ENCODE measurements around the gene GATC.

DNA sequence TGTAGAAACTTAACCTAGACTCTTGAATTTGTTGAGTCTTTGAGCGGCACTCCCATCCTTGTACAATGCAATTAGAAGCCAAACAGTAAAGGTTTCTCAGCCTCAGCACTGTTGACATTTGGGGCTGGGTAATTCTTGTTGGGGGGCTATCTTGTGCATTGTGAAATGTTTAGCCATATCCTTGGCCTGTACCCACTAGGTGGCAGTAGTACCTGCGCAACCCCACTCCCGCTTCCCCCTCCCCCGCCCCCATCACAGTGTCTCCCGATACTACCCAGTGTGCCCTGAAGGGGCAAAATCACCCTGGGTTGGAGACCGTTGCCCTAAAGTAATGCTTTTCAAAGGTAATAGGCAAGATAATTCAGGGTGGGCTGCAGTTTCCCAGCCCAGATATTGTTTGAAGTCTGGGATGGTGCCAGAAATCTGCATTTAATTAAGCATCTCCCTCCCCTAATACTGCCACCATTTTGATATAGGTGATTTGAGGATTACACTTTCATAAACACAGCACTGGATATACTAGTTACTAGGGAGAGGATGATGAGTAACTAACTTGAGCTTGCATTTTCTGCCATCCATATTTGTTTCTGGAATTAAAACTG, 6.5 kb upstream of the GATC start:
- TF ChIP-seq POLR2A (IDR thresholded peaks at IDR 0.05) = no peak
- TF ChIP-seq, protein P1, sequence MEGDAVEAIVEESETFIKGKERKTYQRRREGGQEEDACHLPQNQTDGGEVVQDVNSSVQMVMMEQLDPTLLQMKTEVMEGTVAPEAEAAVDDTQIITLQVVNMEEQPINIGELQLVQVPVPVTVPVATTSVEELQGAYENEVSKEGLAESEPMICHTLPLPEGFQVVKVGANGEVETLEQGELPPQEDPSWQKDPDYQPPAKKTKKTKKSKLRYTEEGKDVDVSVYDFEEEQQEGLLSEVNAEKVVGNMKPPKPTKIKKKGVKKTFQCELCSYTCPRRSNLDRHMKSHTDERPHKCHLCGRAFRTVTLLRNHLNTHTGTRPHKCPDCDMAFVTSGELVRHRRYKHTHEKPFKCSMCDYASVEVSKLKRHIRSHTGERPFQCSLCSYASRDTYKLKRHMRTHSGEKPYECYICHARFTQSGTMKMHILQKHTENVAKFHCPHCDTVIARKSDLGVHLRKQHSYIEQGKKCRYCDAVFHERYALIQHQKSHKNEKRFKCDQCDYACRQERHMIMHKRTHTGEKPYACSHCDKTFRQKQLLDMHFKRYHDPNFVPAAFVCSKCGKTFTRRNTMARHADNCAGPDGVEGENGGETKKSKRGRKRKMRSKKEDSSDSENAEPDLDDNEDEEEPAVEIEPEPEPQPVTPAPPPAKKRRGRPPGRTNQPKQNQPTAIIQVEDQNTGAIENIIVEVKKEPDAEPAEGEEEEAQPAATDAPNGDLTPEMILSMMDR (IDR thresholded peaks at IDR 0.05) = peak in 5 of 6 experiments; percentile 17 to 62 (median 39)

Data from esophagus squamous epithelium (tissue), 4 donors.